Measurements from ENCODE around the gene TIMP2. TPM values are rescaled to one million over a fixed set of nuclear protein-coding genes. Genes with fewer than 3 reads are reported as not detected.

The TIMP2 gene
- total and polyA plus RNA-seq, 2 experiments from 2014 or later = 10.6 to 22.5 TPM

DNA sequence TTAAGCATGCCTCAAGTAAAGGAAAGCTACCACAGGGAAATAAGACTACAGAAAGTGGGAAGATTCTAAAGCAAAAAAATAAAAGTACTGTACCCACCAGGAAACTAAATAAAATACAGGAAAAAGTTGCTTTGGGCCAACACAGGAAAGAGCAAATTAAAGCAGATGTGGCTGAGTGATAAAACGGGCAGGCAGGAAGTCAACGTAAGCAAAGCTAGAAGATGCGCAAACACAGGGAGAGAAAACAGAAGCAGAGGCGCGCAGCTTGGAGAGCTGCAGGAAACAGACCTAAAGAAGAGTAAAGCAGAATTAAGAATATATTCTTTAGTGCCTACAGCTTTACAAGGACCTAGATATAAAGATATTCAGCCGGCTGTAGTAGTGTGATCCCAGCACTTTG lies 106.3 kb downstream of the TIMP2 start:
- no peak for TF ChIP-seq CREB1 (CRISPR knock-in tag; IDR thresholded peaks at IDR 0.05; ENCODE audit: low read depth)
- TF ChIP-seq EZH2 (IDR thresholded peaks at IDR 0.05; ENCODE audit: low read depth, unreplicated experiment) = no peak
- TF ChIP-seq ZNF114 (CRISPR knock-in tag; IDR thresholded peaks at IDR 0.05) = no peak
- TF ChIP-seq STAT1 (IDR thresholded peaks at IDR 0.05; ENCODE audit: unreplicated experiment) = no peak
- no peak for TF ChIP-seq ZNF331 (CRISPR knock-in tag; IDR thresholded peaks at IDR 0.05; ENCODE audit: low read depth)
- no peak for TF ChIP-seq ETS1 (IDR thresholded peaks at IDR 0.05)
- no peak for TF ChIP-seq NANOG (IDR thresholded peaks at IDR 0.05; ENCODE audit: borderline replicate concordance)
- Histone ChIP-seq H3K36me3 (ENCODE audit: insufficient read depth) (peaks cover 57% of the 10 kb centered on the region), H3K4me2 (no peak overlapping the region), H3K9me2 (ENCODE audit: insufficient read depth) (no peaks in the 10 kb centered on the region), H3F3A (replicated peaks; ENCODE audit: low read depth) (peaks cover 12% of the 10 kb centered on the region; the same call in 1 of the 2 replicates), H4K20me1 (replicated peaks; ENCODE audit: insufficient read depth) (peaks cover 14% of the 10 kb centered on the region), H3K79me2 (replicated peaks; ENCODE audit: insufficient read depth) (peaks cover 3% of the 10 kb centered on the region; the same call in 1 of the 2 replicates), H3K4me1 (ENCODE audit: insufficient read depth) (no peaks in the 10 kb centered on the region), H3K4me3 (no peak overlapping the region), H2AFZ (no peak overlapping the region), H3K27ac (ENCODE audit: low read depth) (no peak overlapping the region), H3K27me3 (ENCODE audit: insufficient read depth) (no peaks in the 10 kb centered on the region)
- Mint-ChIP-seq H3K27me3 (ENCODE audit: insufficient read depth, low read depth, poor library complexity) (no peaks in the 10 kb centered on the region), H3K36me3 (ENCODE audit: low read depth) (peaks cover 91% of the 10 kb centered on the region), H3K4me3 (no peak overlapping the region), H3K27ac (no peak overlapping the region), H3K4me1 (no peaks in the 10 kb centered on the region), H3K9me3 (no peaks in the 10 kb centered on the region; the same call in 2 of the 3 replicates)
- ATAC-seq (no peak), DNase-seq (ENCODE audit: low spot score) (no peak)

DNA sequence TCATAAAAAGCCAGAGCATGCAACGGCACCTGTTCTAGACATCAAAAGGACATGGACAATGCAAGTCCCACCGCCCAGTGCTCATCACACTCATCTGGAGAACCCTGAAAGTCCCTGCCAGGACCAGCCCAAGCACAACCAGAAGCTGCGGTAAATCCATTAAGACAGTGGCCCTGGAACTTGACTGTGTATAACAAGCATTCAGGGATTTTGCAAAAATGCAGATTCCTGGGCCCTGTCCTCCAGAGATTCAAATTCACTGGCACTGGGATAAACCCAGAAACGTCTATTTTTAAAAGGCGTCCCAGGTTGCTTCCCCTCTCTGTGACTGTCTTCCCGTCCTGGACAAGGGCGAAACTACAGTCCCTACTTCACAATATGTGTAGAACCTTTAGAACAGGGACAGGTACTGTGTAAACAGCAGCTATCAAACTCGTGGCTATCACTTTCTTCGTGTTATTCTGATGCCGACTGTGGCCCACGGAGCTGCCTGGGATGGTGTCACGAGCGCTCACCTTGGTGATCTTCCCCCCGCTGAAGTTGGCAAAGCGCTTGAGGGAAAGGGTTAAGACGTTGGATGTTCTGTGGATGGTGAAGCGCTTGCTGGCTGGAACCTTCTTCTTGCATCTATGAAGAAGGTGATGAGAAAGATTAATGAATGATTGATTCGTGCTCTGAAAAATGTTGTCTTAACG lies 106.9 kb downstream of the TIMP2 start:
- no peak overlapping the region for H3K4me3 ChIP-seq
- Mint-ChIP-seq H3K9me3 (no peaks in the 10 kb centered on the region), H3K27me3 (ENCODE audit: insufficient read depth, low read depth, poor library complexity) (peaks cover 3% of the 10 kb centered on the region), H3K4me3 (no peak overlapping the region), H3K36me3 (ENCODE audit: low read depth) (peaks cover 91% of the 10 kb centered on the region), H3K4me1 (no peaks in the 10 kb centered on the region), H3K27ac (no peak overlapping the region)
- H3K79me2 ChIP-seq (replicated peaks; ENCODE audit: insufficient read depth) = 0 out of 2 replicates have a peak, but pooled peaks cover 3% of the 10 kb centered on the region
- H3K4me2 ChIP-seq = no peak overlapping the region
- H4K20me1 ChIP-seq (replicated peaks; ENCODE audit: insufficient read depth) = peaks cover 8% of the 10 kb centered on the region
- H3K36me3 ChIP-seq (ENCODE audit: insufficient read depth) = peaks cover 63% of the 10 kb centered on the region
- H3F3A ChIP-seq (replicated peaks; ENCODE audit: low read depth) = peaks cover 12% of the 10 kb centered on the region; the same call in 1 of the 2 replicates
- DNase-seq (ENCODE audit: low spot score) = no peak
- no peaks in the 10 kb centered on the region for H3K4me1 ChIP-seq (ENCODE audit: insufficient read depth)
- H3K27me3 ChIP-seq (ENCODE audit: insufficient read depth) = no peaks in the 10 kb centered on the region
- no peak overlapping the region for H2AFZ ChIP-seq
- no peak overlapping the region for H3K27ac ChIP-seq (ENCODE audit: low read depth)
- no peaks in the 10 kb centered on the region for H3K9me2 ChIP-seq (ENCODE audit: insufficient read depth)
- no peak for ATAC-seq
- TF ChIP-seq STAT1 (IDR thresholded peaks at IDR 0.05; ENCODE audit: unreplicated experiment) (no peak), REST (IDR thresholded peaks at IDR 0.05; ENCODE audit: unreplicated experiment) (no peak), ZNF462 (CRISPR knock-in tag; IDR thresholded peaks at IDR 0.05) (no peak), POLR2AphosphoS5 (IDR thresholded peaks at IDR 0.05; ENCODE audit: low read depth) (no peak), NANOG (IDR thresholded peaks at IDR 0.05; ENCODE audit: borderline replicate concordance) (no peak)

Data from GM23338 (cell line).